Left colon (tissue), 2 donors: ENCODE results near the gene SLFN13. TPM values are rescaled to one million over a fixed set of nuclear protein-coding genes. Genes with fewer than 3 reads are reported as not detected.
"Not testable (repeated sequence)": the region's sequence is repeated elsewhere in the genome, so short reads cannot be mapped to it uniquely, and the experiment has no call there.

Experiments used
- ATAC-seq: fragments of 200-7000 bp; cut with Tn5 transposase; one replicate; pipeline ENCODE4 v1.9.1; 2020; ENCODE audit warnings: mild to moderate bottlenecking, moderate library complexity
- DNase-seq, 2 donors: peaks; one replicate each; pipeline ENCODE4 v3.0.0-alpha.2; 2020
- intact Hi-C, 2 donors: fragments of 100-400 bp; cut with DNase I in 1 of 2; cut with micrococcal nuclease in 1 of 2; formaldehyde crosslinking; loops; one replicate each; pipeline versions ENCODE4 v1.11.2 to v1.14.0; 2022; cut with DNase I, micrococcal nuclease
- total RNA-seq, 2 donors: library from RNA; stranded (reverse); fragmentation: NEBNext Ultra II Directional; extraction: Animal tissue kit (Norgen Biotek cat#: 25700); gene quantifications; one replicate each; pipeline ENCODE4 v1.2.1, GENCODE V29; 2021
- donor health status: DM: no; HTN: no; CAD: no.
- donor health status: DM: yes; HTN: yes; CAD: no.

Gene SLFN13
- total RNA-seq, 2 donors from 2014 or later = 8.6 to 12.5 TPM

GRCh38 chr17:35433075-35433894 is 15.3 kb downstream of the SLFN13 start:
- ATAC-seq (peak; percentile 34), DNase-seq (peak; percentile 35 to 79)
- intact Hi-C loops = no loop called here

- intact Hi-C loops = no loop called here
- DNase-seq = peak; percentile 16 to 73
- peak; percentile 56 for ATAC-seq
These were observed 16.1 kb downstream of the SLFN13 start, which contains the start of gene SLFN12 for GRCh38 chr17:35432176-35433074. SLFN12 (minus strand) TSS chr17:35432500; CDS start chr17:35423028, 9,472 bp downstream.

GRCh38 chr17:35429702-35430101 is 18.9 kb downstream of the SLFN13 start:
- DNase-seq (no peak), ATAC-seq (no peak)
- intact Hi-C loops = no loop called here

DNA sequence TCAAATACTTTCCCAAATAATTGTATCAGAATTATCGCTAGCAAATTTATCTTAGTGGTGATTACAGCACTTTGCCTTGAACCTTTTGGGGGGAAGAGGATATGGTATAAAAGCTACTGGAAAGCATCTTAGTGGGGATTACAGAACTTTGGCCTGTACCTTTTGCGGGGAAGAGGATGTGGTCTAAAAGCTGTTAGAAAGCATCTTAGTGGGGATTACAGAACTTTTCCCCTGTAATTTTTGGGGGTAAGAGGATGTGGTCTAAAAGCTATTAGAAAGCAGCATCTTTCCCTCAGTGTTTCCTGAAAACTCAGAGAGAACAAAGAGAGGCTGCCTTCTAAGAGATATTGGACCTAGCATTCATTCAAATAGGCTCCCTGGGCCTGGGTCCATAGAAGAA is 20.3 kb downstream of the SLFN13 start:
- DNase-seq (no peak), ATAC-seq (no peak)
- intact Hi-C loops = no loop called here

GRCh38 chr17:35423761-35424160 is 24.8 kb downstream of the SLFN13 start:
- intact Hi-C loops = no loop called here

DNA sequence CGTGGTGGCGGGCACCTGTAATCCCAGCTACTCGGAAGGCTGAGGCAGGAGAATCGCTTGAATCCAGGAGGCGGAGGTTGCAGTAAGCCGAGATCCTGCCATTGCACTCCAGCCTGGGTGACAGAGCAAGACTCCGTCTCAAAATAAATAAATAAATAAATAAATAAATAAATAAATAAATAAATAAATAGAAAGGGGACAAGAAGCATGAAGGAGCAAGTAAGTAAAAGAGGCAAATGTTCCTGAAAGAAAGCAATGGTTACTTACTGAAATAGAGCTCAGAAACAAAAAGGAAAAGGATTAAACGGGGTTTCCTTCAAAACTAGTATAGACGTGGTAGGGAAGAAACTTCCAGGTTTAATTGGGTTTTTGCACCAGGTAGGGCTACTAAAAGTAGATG is 27.5 kb downstream of the SLFN13 start:
- intact Hi-C loops, DNase-seq, ATAC-seq: not testable (repeated sequence)

More at GRCh38 chr17:35423761-35424160, 24.8 kb downstream of the SLFN13 start:
- ATAC-seq = no peak
- no peak for DNase-seq

- DNase-seq (no peak), ATAC-seq (no peak)
- intact Hi-C loops = no loop called here
These were observed 31.9 kb downstream of the SLFN13 start for GRCh38 chr17:35416659-35417058.

DNA sequence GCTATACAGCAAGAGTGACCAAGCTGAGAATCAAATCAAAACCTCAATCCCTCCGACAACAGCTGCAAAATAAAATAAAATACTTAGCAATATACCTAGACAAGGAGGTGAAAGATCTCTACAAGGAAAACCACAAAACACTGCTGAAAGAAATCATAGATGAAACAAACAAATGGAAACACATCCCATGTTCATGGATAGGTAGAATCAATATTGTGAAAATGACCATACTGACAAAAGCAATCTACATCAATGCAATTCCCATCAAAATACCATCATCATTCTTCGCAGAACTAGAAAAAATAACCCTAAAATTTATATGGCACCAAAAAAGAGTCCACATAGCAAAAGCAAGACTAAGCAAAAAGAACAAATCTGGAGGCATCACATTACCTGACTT is 33.9 kb downstream of the SLFN13 start:
- DNase-seq, ATAC-seq, intact Hi-C loops: not testable (repeated sequence)

DNA sequence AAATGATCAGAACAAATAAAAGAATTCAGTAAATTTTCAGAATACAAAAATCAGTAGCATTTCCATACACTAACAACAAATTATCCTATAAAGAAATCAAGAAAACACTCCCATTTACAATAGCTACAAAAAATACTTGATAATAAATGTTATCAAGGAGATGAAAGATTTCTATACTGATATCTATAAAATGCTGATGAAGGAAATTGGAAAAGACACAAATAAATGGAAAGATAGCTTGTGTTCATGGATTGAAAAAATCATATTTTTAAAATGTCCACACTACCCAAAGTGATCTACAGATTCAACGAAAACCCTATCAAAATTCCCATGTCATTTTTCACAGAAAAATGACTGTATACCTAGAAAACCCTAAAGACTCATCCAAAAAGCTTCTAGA is 34.3 kb downstream of the SLFN13 start:
- intact Hi-C loops = no loop called here
- ATAC-seq = no peak

DNA sequence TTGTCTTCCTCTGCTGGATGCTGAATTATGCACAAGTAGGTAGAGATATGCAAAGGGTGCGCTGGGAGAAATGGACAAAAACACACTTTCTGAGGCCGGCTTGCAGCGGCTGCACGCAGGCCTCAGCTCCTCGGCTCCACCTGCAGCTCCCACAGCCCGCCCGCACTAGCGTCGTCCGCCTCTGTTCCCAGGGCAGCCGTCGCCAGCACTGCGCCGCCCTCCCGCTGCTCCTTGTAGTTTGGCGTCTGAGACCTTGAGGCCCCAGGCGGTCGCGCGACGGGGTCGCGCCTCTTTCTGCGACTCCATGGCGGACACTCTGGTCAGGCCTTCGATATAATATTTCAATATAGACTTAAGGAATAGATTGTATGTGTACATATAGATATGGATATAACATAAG is 41.0 kb downstream of the SLFN13 start:
- DNase-seq (no peak), ATAC-seq (no peak)
- intact Hi-C loops = no loop called here

More for the DNA sequence above, 34.3 kb downstream of the SLFN13 start:
- DNase-seq = no peak

DNA sequence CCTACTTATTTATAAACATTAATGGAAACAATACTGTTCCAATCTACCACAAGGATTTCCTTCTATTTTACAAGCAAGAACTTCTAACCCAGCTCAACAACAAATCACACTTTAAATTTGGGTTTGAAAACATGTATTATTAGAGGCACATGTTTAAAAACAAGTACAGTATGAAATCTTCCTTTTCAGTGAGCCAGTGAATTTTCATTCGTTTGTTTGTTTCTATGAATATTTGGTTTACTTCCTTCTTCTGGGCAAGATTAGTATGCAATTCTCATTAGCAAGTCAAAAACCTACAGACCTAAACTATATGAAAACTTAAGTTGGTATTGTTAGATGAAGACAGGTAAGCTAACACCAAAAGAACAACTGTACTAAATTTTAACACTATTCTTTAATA is 42.0 kb downstream of the SLFN13 start:
- DNase-seq (no peak), ATAC-seq (no peak)
- intact Hi-C loops = no loop called here

- intact Hi-C loops = no loop called here
- no peak for ATAC-seq
- DNase-seq = no peak
These were observed 44.2 kb downstream of the SLFN13 start for GRCh38 chr17:35404360-35404759.

- intact Hi-C loops, ATAC-seq: not testable (repeated sequence)
These were observed 54.8 kb downstream of the SLFN13 start for GRCh38 chr17:35393783-35394182.

DNA sequence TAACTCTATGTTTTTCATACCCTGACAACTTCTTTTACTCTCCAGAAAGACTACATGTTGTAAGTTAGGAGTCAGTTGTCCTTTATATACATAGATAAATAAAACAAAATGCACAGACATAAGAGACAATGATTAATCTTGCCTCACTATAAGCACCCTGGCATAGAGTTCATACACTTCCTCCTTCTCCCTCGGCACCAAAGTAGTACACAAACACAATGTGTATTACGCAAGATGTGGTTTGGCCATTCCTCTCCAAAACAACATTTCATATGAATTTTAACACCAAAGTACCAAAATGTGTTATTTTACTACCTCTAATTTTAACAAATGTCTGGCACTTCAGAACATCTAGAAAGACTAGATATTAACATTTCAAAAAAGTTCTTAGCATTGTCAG is 57.9 kb downstream of the SLFN13 start:
- ATAC-seq (no peak), DNase-seq (no peak)
- intact Hi-C loops = no loop called here

More at GRCh38 chr17:35393783-35394182, 54.8 kb downstream of the SLFN13 start:
- not testable (repeated sequence) for DNase-seq

GRCh38 chr17:35390156-35390555 is 58.4 kb downstream of the SLFN13 start:
- ATAC-seq (no peak), DNase-seq (no peak)

GRCh38 chr17:35387496-35387895 is 61.1 kb downstream of the SLFN13 start:
- intact Hi-C loops = no loop called here
- DNase-seq = no peak

More at GRCh38 chr17:35390156-35390555, 58.4 kb downstream of the SLFN13 start:
- intact Hi-C loops = no loop called here

More at GRCh38 chr17:35387496-35387895, 61.1 kb downstream of the SLFN13 start:
- ATAC-seq = no peak
